ENCODE results near the gene HLA-B.

Gene HLA-B

DNA sequence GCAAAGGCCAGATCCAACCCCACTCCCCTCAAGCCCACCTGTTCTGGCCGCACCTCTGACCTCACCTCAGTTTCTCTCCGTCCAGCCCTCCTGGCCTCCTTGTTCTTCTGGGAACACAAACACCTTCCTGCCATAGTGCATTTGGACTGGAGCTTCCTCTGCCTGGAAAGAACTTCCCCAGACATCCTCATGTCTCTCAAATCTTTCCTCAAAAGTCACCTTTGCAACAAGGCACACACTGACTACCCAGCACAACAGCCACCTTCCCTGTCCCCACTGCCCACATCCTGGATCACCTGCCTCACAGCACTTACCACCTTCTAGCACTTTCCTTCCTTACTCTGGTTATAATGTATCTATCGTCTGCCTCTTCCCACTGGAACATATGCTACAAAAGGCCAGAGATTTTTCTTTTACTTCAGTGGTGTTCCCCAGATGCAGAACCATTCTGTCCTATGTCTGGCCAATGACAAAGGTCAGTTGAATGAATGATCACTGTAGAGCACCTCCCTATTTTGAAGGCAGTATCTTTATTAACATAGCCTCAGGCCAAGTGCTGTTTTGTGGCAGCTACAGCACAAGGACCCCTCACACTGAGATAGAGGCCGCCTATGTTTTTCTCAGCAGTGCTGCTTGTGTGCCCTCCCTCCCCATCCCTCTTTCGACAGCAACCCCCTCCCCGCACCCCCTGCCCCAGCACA, 4.1 kb downstream of the HLA-B start:
- no peak for DNase-seq (ENCODE audit: low read depth, low spot score)

DNA sequence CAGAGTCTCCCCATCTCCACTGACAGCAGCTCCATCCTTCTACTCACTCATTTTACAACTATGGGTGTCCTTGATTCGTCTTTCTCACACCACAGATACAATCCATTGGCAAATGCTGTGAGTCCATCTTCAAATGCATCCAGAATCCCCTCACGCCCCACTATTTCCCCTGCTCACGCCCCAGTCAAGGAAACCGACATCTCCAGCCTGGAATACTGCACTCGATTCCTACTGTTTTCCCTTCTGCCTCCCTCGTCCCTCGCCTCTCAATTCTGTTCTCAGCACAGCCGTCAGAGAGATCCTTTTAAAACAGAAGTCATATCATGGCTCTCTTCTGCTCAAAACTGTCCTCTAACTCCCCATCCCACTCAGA, 4.7 kb downstream of the HLA-B start:
- no peak for DNase-seq (ENCODE audit: low read depth, low spot score)

DNA sequence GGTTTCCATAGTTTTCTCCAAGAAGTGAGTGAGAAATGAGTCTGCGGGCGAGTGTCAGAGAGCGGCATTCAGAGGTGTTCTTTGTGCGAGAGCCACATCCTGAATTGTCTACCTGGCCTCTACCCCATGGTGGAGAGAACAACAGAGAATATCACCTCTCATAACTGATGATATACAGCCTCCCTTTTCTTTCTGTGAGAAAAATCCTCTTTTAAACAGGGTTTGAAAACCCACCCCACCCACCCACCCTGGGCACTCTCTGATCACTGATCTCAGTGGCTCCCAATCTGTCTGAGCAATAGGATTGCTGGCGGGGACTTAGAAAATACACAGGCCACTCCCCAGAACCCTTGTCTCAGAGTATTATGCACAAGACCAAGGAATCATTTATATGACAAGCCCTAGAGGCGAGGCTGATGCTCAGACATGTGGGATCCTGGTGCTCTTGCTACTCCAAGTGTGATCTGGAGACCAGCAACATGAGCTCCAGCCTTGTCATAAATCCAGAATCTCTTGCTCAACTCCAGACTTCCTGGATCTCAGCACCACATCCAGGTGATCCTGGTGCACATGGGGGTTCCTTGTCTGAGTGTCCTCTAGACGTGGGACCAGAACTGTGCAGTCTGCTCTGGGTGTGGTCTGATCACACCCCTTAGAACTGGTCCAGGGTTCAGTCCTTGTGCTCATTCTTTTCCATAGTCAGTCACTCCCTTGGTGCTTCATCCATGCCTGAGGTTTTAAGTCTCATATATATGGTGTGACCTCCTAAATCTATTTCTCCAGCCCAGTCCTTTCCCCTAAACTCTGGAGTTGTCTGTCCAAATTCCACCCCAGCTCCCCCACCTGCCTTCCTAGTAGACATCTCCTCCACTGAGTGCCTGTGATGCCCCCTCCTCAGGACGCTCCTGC, 5.3 kb downstream of the HLA-B start:
- DNase-seq (ENCODE audit: low read depth, low spot score) = no peak

DNA sequence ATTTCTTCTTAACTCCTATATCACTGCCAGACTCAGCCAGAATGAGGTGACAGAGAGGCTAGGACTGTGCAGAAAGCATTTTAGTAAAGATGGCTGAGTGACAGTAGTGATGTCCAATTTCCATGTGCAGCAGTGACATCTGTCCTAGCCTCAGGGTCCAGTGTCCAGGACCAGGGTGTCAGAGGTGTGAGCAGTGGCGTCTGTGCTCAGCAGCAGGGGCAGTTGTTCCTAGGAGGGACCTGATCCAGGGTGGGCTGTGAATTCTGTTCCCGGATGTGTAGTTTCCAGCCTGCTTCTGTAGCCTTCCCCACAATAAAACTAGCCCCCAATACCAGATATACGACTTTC, 6.0 kb downstream of the HLA-B start:
- no peak for DNase-seq (ENCODE audit: low read depth, low spot score)

DNA sequence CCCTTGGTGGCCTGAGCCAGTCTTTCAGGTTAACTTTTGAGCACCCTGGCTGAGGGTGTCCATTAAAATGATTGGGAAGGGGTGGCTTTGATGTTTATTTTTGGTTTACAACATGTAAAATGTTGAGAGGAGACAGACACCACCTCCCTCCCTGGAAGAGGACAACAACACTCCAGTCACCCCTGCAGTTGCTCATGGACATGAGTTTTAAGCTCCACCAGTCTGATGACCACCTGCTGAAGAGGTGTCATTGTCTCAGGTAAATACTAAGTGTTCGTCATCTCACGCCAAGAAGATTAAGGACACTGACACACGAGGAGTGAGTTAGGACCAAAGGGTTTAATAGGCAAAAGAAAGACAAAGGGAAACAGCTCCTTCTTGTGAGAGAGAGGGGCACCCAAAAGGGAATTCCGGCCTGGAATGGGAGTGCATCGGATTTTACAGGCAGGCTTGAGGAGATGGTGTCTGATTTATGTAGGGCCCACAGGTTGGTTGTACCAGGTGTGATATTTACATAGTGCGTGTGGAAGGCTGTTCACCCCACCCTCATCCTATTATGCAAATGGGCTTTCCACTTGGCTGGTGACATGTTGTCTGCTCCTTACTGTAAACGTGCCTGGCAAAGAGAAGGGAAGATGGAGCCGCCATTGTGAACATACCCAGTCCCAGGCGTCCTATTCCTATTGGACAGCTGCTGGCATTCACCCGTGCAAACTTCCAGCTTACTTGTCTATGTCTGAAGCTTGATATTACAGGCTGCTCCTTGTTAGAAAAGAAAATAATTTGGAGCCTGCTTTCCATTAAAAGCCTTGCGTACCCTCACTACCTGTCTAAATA, 6.6 kb downstream of the HLA-B start:
- no peak for DNase-seq (ENCODE audit: low read depth, low spot score)

DNA sequence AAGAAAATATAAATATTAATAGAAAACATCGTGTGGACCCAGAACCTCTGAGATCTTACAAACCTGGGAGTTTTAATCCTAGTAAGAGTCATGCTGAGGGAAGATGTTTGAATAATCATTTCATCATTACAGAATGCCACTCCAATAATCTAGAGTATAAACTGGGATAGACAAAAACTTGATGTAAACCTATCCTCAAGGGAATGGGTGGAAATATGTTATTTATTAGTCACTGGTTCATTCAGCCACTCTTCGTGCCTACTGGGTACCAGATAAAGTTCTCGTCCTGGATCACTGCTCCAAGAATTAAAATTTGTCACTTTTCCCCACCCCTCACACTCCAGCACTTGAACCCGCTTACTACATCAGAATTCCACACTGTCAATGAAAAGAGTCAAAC, 7.7 kb downstream of the HLA-B start:
- no peak for DNase-seq (ENCODE audit: low read depth, low spot score)

DNA sequence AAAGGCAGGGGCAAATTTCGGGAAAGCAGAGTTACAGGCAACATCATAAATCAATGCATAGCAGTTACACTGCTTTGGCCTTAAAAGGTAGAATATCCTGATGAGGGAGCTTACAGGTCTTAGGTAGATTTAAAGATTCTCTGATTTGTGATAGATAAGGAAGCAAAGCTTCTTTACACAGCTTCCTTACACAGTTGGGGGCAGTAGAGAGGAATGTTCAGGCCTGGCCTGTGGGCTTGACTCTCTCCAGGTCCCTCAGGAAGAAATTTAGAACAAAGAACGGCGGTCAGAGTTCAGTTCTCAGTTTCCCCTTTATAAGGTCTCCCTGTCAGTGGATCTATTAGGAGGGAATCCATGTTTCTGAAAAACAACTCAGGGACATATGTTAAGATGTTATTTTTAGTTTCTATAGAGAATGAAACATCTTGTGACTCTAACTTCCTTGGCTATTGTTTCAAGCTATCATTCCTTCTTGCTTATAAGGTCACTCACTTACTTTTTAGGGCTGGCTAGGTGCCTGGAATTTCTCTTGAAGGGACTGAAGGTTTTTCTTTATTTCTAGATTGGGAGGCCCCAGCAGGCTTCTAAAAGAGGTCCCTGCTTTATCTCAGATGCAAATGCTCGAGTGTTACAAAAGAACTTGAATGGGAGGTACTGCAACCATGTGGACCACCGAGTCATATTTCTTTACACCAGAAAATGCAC, 11.8 kb downstream of the HLA-B start:
- DNase-seq (ENCODE audit: low read depth, low spot score) = no peak

DNA sequence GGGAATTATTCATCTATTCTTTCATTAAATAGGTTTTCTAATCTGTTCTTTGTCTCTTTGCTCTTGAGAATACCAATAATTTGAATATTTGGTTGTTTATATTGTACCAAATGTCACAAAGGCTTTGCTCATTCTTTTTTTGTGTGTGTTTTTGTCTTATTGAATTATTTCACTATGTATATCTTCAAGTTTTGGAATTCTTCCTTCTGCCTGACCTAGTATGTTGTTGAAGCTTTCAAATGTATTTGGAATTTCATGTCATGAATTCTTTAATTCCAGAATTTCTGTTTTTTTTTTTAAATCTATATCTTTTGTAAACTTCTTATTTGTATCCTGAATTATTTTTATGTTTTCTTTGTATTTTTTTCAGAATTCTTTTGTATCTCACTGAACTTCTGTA, 16.8 kb downstream of the HLA-B start:
- DNase-seq (ENCODE audit: low read depth, low spot score) = no peak

DNA sequence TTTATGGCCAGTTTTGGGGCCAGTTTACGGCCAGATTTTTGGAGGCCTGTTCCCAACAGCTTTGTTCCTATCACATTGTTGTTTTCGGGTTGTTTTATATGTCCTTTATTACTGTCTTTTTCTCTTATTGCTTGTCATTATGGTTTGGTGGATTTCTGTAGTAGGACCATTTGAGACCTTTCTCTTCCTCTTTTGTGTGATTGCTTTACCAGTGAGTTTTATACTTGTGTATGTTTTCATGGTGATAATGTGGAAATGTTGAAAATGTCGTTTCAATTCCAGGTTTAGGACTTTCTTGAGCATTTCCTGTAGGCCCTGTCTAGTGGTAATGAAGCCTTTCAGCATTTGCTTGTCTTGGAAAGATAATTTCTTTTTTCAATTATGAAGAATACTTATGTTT, 17.8 kb downstream of the HLA-B start:
- no peak for DNase-seq (ENCODE audit: low read depth, low spot score)

DNA sequence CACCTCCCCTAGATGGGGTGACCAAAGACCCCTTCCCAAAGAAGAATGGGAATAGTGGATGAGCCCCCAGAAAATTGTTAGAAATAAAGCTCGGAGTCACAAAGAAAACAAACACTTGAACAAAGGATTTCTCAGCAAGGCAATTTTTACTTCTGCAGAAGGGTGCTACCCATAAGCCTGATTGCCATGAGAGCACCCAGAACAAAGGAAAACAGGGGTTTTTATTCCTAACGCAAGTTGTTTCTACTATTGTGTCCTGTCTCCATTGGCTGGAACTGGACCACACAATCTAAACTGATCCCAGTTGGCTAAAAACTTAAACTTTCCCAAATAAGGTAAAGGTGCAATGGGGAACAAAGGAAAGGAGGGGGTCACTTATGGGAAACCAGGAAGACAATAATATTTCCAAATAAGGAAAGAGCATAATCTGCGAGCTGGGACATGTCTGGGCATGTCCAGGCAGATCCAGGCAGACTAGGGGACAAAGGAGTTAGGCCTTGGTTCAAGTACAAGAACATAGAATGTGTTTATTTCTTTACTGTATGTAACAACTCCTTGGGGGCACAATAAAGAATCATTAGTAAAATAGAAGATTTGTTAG, 20.0 kb downstream of the HLA-B start:
- DNase-seq (ENCODE audit: low read depth, low spot score) = no peak

DNA sequence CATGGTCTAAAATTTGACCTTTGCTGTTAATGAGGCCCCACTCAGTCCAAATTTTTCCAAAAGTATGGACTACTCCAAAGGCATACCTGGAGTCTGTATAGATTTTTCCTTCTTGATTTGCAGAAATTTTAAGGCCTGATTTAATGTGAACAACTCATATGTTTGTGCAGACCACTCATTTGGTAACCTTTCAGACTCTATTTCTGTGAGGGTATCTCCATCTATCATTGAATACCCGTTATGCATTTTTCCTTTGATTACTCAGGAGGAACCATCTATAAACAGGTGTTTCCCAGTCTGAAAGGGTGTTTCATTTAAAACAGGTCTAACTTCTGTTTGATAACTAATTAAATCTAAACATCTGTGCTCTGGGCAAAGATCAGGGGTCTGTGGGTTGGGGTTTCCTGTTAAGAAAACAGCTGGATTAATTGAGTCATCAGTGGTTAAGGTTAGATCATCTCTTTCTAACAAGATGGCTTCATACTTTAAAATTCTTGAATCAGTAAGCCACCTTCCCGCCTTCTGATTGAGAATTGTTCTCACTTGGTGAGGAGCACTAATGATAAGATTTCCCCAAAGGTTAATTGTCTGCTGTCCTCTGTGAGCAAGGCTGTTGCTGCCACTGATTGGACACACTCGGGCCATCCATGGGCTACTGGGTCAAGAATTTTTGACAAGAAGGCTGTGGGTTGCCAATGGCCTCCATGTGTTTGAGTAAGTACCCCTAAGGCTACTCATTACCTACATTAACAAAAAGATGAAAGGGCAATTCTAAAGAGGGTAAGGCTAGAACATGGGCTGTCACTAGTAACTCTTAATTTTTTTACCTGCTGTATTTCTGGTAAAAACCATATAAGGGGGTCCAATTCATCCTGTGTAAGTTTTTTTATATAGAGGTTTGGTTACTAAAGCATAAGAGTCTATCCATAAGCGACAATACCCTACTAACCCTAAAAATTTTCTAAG, 24.1 kb downstream of the HLA-B start:
- DNase-seq (ENCODE audit: low read depth, low spot score) = no peak

DNA sequence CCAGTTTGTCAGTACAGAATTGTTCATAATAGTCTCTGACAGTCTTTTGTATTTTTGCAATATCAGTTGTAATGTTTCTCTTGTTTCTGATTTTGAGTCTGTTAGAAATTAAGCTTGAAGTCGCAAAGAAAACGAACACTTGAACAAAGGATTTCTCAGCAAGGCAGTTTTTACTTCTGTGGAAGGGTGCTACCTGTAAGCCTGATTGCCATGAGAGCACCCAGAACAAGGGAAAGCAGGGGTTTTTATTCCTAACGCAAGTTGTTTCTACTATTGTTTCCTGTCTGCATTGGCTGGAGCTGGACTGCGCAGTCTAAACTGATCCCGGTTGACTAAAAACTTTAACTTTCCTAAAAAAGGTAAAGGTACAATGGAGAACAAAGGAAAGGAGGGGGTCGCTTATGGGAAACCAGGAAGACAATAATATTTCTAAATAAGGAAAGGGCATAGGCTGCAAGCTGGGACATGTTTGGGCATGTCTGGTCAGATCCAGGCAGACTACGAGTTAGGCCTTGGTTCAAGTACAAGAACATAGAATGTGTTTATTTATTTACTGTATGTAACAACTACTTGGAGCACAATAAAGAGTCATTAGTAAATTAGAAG, 28.5 kb downstream of the HLA-B start:
- DNase-seq (ENCODE audit: low read depth, low spot score) = no peak

DNA sequence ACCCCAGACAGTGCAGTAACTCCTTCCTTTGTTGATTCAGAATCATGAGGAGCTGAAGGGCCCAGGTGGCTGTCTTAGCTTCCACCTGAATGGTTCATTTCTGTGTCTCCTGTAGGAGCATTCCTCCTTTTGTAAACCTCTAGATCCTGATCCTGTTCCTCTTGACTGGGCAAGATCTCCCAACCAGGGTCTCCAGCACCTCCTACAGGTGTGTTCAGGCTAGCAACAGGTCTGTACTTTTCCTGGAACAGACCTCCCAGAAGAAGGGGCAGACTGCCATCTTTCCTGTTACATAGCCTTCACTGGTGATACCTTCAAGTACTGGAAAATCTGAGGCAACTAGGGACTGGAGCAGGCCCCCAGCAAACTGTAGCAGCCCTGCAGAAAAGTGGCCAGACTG, 35.2 kb downstream of the HLA-B start:
- no peak for DNase-seq (ENCODE audit: low read depth, low spot score)

DNA sequence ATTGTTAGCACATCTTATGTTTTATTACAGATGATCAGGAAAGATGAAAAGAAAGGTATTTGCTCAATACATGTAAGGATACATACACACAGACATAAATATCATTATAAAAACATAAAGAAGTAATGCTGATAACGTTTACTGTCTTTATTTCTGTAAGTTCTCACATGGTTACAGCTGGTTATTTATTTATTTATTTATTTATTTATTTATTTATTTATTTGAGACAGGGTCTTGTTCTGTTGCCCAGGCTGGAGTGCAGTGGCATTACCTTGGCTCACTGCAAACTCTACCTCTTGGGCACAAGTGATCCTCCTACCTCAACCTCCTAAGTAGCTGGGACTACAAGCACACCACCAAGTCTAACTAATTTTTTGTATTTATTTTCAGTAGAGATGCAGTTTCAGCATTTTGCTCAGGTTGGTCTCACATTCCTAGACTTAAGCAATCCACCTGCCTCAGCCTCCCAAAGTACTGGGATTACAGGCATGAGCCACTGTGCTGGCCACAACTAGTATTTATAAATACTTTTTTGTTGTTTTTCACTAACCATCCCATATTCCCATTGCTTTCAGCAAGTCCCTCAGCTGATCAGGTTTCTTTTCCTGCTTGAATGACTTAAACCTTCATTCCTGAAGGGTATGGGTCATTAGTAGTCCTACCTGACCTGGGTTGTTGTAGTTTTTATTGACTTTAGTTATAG, 35.8 kb downstream of the HLA-B start:
- DNase-seq (ENCODE audit: low read depth, low spot score) = no peak

DNA sequence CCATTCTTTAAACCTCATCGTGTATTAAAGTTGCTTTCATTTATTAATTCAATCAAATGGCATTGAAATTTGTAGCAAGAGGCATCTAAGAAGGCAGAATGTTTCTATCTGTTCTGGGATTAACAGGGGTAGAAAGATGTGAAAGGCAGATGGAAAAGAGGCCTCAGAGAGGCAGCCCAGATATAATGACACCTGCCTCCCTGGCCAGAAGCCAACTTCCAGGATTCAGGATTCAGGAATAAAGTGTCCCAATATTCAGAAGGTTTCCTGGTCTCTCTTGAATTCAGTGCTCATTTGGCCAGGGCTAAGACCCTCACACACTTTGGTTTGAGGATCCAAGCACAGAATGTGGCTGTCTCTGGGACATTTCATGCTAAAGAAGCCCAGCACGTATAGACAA, 39.9 kb downstream of the HLA-B start:
- DNase-seq (ENCODE audit: low read depth, low spot score) = no peak

DNA sequence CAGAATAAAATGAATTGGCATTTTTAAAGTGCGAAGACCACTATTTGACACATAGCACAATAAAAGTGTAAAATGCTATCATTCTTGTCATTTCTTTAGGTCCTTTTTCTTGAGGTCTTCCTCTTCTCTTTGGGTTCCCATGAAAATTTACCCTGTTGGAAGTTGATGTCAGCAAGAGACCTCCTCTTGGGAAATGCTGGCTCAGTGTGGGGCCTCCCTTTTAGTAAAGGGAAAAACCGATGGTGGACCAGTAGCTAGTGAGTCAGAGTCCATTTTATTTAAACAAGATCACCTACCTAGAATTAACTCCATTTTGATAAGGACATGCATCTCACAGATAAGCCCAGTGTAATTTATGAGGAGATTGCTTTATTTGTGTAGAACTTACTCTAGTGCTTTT, 47.3 kb downstream of the HLA-B start:
- DNase-seq (ENCODE audit: low read depth, low spot score) = no peak

DNA sequence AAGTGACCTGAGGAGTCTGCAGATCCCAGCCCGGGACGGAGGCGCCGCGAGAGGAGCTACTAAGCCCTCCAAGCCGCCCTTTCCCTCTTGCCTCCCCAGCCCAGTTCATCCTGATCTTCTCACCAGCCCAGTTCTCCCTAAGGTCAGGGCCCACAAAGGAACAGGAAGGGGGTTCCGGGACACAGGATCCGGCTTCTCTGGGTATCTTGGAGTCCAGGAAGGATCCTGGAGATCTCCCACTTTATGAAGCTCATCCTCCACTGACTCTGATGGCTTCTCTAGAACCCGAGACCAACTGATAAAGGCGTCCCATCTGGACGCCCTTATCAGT, 48.2 kb downstream of the HLA-B start:
- no peak for DNase-seq (ENCODE audit: low read depth, low spot score)

DNA sequence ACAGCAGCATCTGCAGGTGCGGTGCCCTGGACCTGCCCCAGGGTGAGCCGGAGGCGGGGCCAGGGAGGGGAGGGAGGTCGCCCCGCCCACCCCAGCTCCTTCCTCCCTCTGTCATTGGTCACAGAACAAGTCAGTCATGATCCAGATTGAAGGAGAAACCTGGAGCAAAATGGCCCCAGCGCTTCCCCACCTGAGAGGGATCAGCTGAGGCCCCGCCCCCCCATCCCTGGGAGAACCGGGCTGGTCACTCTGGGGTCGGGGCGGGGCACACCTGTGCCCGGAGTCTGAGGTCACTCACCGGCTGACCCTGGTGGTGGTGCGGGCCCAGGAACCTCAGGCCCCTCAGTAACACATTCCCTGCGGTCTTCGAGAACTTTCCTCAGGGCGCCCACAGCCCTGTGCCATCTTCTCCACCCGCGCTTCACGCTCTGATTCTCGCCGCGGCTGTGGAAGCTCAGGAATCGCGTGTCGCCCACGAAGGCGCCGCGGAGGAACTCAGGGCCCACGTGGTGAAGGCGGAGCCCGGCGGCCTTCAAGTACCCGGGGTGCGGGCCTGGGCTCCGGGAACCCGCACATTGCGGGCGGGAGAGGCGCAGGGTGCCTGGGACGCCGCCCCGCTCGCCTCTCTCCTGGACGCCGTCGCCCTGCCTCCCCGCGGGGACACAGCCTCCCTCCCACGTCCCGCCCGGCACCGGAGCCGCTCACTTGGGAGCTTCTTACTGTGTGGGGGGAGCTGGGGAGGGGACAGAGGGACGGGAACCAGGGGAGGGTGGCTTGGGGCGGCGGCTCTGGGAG, 48.7 kb downstream of the HLA-B start:
- no peak for DNase-seq (ENCODE audit: low read depth, low spot score)

DNA sequence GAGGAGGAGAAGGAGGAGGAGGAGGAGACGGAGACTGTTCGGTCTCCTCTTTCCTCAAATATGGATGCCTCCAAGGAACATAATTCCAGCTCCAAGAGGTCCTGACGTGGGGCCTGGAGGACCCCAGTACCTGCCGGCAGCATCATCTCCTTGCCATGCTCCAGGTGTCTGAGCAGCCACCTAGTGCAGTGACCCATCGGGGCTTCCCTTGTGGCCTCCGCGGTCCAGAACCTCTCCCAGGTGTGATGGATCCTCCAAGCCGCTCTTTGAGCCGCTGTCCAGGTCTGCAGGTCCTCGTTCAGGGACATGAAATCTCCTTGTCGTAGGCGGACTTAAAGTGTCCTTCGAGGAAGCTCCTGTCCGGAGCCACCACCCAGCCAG, 49.3 kb downstream of the HLA-B start:
- no peak for DNase-seq (ENCODE audit: low read depth, low spot score)

All from brain pericyte (primary cell).